WTC11 (cell line): Measurements from ENCODE around the gene AOAH. TPM values are rescaled to one million over a fixed set of nuclear protein-coding genes. Genes with fewer than 3 reads are reported as not detected.

Source experiments
- ATAC-seq: fragments of 200-7000 bp; cut with Tn5 transposase; 2 replicates; pipeline ENCODE4 v1.10.0; 2021; ENCODE audit warnings: mild to moderate bottlenecking, moderate library complexity
- CTCF ChIA-PET: fragments of 300-600 bp; sonication (Branson Sonifier 250); formaldehyde crosslinking; loops from one replicate; lab custom pipeline; 2021; ENCODE audit warnings: antibody characterized with exemption; lab: Charles Lee
- POLR2A ChIA-PET: fragments of 350-600 bp; sonication (Branson Sonifier 250); formaldehyde crosslinking; loops from one replicate; lab custom pipeline; 2021; ENCODE audit warnings: antibody characterized with exemption; lab: Charles Lee
- DNase-seq: peaks from one replicate; pipeline ENCODE4 v3.0.0; 2021; ENCODE audit warnings: low spot score
- H3K27ac Mint-ChIP-seq: 2 replicates; pipeline ENCODE4 v1.8.0; 2021; ENCODE audit warnings: mixed read lengths
- H3K27me3 Mint-ChIP-seq: 2 replicates; pipeline ENCODE4 v1.8.0; 2021; ENCODE audit warnings: low read depth, mild to moderate bottlenecking, moderate library complexity, mixed read lengths
- H3K36me3 Mint-ChIP-seq: 2 replicates; pipeline ENCODE4 v1.8.0; 2021; ENCODE audit warnings: mixed read lengths
- H3K4me1 Mint-ChIP-seq: 2 replicates; pipeline ENCODE4 v1.8.0; 2022; ENCODE audit warnings: mixed read lengths
- H3K4me3 Mint-ChIP-seq: 2 replicates; pipeline ENCODE4 v1.8.0; 2021; ENCODE audit warnings: mild to moderate bottlenecking, moderate library complexity, mixed read lengths
- H3K9me3 Mint-ChIP-seq: 2 replicates; pipeline ENCODE4 v1.8.0; 2021; ENCODE audit warnings: mixed read lengths
- ATF2 ChIP-seq: sonication (generic); formaldehyde crosslinking; IDR thresholded peaks from 2 replicates; pipeline ENCODE4 v1.8.1; 2022; ENCODE audit warnings: low read depth, missing genetic modification reagents, borderline replicate concordance
- ESRRA ChIP-seq: sonication (generic); formaldehyde crosslinking; IDR thresholded peaks from 2 replicates; pipeline ENCODE4 v1.8.1; 2022; ENCODE audit warnings: mild to moderate bottlenecking, missing genetic modification reagents, borderline replicate concordance
- IRF1 ChIP-seq: sonication (generic); formaldehyde crosslinking; IDR thresholded peaks from 2 replicates; pipeline ENCODE4 v1.8.0; 2023; ENCODE audit warnings: missing genetic modification reagents
- MXD4 ChIP-seq: fragments of 250-450 bp; sonication (Bioruptor Pico); IDR thresholded peaks from 2 replicates; pipeline ENCODE4 v1.8.0; 2021; ENCODE audit warnings: mild to moderate bottlenecking, moderate library complexity, borderline replicate concordance
- NFATC4 ChIP-seq: fragments of 250-450 bp; sonication (Bioruptor Pico); IDR thresholded peaks from 2 replicates; pipeline ENCODE4 v1.9.0; 2021; ENCODE audit warnings: mild to moderate bottlenecking
- NFYB ChIP-seq: sonication (generic); formaldehyde crosslinking; conservative IDR thresholded peaks from 2 replicates; pipeline ENCODE4 v1.8.0; 2022; ENCODE audit warnings: low read depth, missing genetic modification reagents
- NR2C2 ChIP-seq: sonication (generic); formaldehyde crosslinking; IDR thresholded peaks from 2 replicates; pipeline ENCODE4 v1.8.0; 2022; ENCODE audit warnings: mild to moderate bottlenecking, missing genetic modification reagents
- PRDM15 ChIP-seq: sonication (generic); formaldehyde crosslinking; IDR thresholded peaks from 2 replicates; pipeline ENCODE4 v1.8.0; 2022; ENCODE audit warnings: missing genetic modification reagents
- SMAD3 ChIP-seq: sonication (generic); formaldehyde crosslinking; IDR thresholded peaks from 2 replicates; pipeline ENCODE4 v1.8.0; 2022; ENCODE audit warnings: missing genetic modification reagents, mild to moderate bottlenecking, borderline replicate concordance
- TEAD1 ChIP-seq: sonication (generic); formaldehyde crosslinking; IDR thresholded peaks from 2 replicates; pipeline ENCODE4 v1.8.0; 2022; ENCODE audit warnings: mild to moderate bottlenecking, missing genetic modification reagents
- TEAD4 ChIP-seq: sonication (generic); formaldehyde crosslinking; IDR thresholded peaks from 2 replicates; pipeline ENCODE4 v1.8.0; 2022; ENCODE audit warnings: mild to moderate bottlenecking, missing genetic modification reagents
- ZNF219 ChIP-seq: sonication (generic); formaldehyde crosslinking; IDR thresholded peaks from 2 replicates; pipeline ENCODE4 v1.8.0; 2023; ENCODE audit warnings: missing genetic modification reagents, mild to moderate bottlenecking, borderline replicate concordance
- ZNF232 ChIP-seq: sonication (generic); formaldehyde crosslinking; IDR thresholded peaks from 2 replicates; pipeline ENCODE4 v1.8.0; 2022; ENCODE audit warnings: mild to moderate bottlenecking, missing genetic modification reagents
- ZNF281 ChIP-seq: sonication (generic); formaldehyde crosslinking; IDR thresholded peaks from 2 replicates; pipeline ENCODE4 v1.8.0; 2023; ENCODE audit warnings: mild to moderate bottlenecking, missing genetic modification reagents
- ZNF425 ChIP-seq: fragments of 250-450 bp; sonication (Bioruptor Pico); conservative IDR thresholded peaks from 2 replicates; pipeline ENCODE4 v1.9.0; 2021; ENCODE audit warnings: mild to moderate bottlenecking
- total RNA-seq: library from RNA; stranded (reverse); gene quantifications from 3 replicates; pipeline ENCODE4 v1.2.3, GENCODE V29; 2021
- TF ChIP-seq, protein P1 (sequence below): sonication (generic); formaldehyde crosslinking; IDR thresholded peaks from 2 replicates; pipeline ENCODE4 v1.8.1; 2022; ENCODE audit warnings: missing genetic modification reagents, borderline replicate concordance
- TF ChIP-seq, protein P2 (sequence below): sonication (generic); formaldehyde crosslinking; conservative IDR thresholded peaks from 2 replicates; pipeline ENCODE4 v1.8.1; 2022; ENCODE audit warnings: mild to moderate bottlenecking, missing genetic modification reagents
- TF ChIP-seq, protein P3 (sequence below): sonication (generic); formaldehyde crosslinking; IDR thresholded peaks from 2 replicates; pipeline ENCODE4 v1.8.1; 2023; ENCODE audit warnings: mild to moderate bottlenecking, missing genetic modification reagents

AOAH gene
- total RNA-seq, 1 experiment from 2014 or later: 0.31 TPM

- TF ChIP-seq ESRRA (CRISPR knock-in tag): no peak
- no peak for TF ChIP-seq ATF2 (CRISPR knock-in tag)
Observed at GRCh38 chr7:36724996-36725395, 702 bp upstream of the AOAH start (continued).

DNA sequence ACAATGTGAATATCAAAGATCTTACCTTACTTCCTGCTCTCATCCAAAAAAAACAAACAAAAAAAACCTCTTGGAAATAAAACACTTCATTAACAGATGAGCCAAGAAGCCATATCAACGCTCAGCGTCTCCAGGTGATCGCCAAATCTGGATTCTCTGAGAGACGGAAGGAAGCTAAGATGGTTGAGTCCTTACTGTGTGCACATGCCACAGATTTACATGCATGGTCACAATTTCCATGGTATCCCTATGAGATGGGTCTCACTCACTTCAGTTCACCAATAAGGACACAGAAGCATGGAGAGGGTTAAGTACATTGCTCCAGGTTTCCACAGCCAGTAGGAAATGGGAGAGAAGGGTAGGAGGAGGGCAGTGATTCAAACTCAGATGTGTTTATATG lies 1.0 kb downstream of the AOAH start:
- POLR2A ChIA-PET: no interaction called here
- H3K27me3 Mint-ChIP-seq: no peaks in the 10 kb centered on the region
- no peak overlapping the region for H3K27ac Mint-ChIP-seq
- H3K4me3 Mint-ChIP-seq: no peak overlapping the region
- no peaks in the 10 kb centered on the region for H3K36me3 Mint-ChIP-seq
- CTCF ChIA-PET: no interaction called here
- DNase-seq (no peak), ATAC-seq (no peak)
- H3K4me1 Mint-ChIP-seq: no peaks in the 10 kb centered on the region
- no peaks in the 10 kb centered on the region for H3K9me3 Mint-ChIP-seq
- no peak for TF ChIP-seq NFYB (CRISPR knock-in tag)
- no peak for TF ChIP-seq TEAD4 (CRISPR knock-in tag)
- TF ChIP-seq, protein P1, sequence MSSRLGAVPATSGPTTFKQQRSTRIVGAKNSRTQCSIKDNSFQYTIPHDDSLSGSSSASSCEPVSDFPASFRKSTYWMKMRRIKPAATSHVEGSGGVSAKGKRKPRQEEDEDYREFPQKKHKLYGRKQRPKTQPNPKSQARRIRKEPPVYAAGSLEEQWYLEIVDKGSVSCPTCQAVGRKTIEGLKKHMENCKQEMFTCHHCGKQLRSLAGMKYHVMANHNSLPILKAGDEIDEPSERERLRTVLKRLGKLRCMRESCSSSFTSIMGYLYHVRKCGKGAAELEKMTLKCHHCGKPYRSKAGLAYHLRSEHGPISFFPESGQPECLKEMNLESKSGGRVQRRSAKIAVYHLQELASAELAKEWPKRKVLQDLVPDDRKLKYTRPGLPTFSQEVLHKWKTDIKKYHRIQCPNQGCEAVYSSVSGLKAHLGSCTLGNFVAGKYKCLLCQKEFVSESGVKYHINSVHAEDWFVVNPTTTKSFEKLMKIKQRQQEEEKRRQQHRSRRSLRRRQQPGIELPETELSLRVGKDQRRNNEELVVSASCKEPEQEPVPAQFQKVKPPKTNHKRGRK (CRISPR knock-in tag): no peak
- TF ChIP-seq PRDM15: no peak
- TF ChIP-seq, protein P2, sequence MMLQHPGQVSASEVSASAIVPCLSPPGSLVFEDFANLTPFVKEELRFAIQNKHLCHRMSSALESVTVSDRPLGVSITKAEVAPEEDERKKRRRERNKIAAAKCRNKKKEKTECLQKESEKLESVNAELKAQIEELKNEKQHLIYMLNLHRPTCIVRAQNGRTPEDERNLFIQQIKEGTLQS (CRISPR knock-in tag): no peak
- no peak for TF ChIP-seq ZNF425 (CRISPR knock-in tag)

DNA sequence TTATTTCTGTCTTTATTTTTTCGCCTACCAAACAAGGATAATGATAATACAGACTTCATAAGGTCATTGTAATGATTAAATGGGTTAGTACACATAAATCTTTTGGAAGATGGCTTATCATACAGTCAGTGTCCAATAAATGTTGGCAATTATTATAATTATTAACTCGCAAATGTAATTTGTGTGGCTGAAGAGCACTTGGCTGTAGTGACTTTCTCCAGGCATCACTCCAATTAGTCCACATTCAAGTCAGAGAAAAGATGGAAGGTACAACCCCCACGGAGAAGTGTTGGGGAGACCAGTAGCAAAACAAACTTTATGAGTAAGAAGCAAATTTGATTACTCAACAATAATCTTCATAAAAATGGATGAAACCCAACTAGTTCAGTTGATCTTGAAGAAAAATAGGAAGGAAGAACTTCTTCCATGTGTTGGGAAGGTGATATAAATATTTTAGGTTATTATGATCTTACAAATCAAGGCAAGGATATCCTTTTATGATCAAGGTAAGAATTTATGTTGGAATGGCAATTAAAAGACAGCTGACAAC lies 5.1 kb downstream of the AOAH start:
- Mint-ChIP-seq H3K36me3 (no peaks in the 10 kb centered on the region), H3K27ac (no peak overlapping the region), H3K9me3 (no peaks in the 10 kb centered on the region), H3K4me3 (no peak overlapping the region), H3K4me1 (no peaks in the 10 kb centered on the region), H3K27me3 (no peaks in the 10 kb centered on the region)
- CTCF ChIA-PET: no interaction called here
- DNase-seq (no peak), ATAC-seq (no peak)
- POLR2A ChIA-PET: no interaction called here
- no peak for TF ChIP-seq ZNF281
- no peak for TF ChIP-seq SMAD3 (CRISPR knock-in tag)
- no peak for TF ChIP-seq IRF1 (CRISPR knock-in tag)
- TF ChIP-seq NR2C2 (CRISPR knock-in tag): no peak
- no peak for TF ChIP-seq NFATC4 (CRISPR knock-in tag)
- no peak for TF ChIP-seq ZNF219 (CRISPR knock-in tag)
- TF ChIP-seq ZNF232 (CRISPR knock-in tag): no peak
- TF ChIP-seq, protein P3, sequence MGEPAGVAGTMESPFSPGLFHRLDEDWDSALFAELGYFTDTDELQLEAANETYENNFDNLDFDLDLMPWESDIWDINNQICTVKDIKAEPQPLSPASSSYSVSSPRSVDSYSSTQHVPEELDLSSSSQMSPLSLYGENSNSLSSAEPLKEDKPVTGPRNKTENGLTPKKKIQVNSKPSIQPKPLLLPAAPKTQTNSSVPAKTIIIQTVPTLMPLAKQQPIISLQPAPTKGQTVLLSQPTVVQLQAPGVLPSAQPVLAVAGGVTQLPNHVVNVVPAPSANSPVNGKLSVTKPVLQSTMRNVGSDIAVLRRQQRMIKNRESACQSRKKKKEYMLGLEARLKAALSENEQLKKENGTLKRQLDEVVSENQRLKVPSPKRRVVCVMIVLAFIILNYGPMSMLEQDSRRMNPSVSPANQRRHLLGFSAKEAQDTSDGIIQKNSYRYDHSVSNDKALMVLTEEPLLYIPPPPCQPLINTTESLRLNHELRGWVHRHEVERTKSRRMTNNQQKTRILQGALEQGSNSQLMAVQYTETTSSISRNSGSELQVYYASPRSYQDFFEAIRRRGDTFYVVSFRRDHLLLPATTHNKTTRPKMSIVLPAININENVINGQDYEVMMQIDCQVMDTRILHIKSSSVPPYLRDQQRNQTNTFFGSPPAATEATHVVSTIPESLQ (CRISPR knock-in tag): no peak
- TF ChIP-seq TEAD1 (CRISPR knock-in tag): no peak
- no peak for TF ChIP-seq MXD4 (CRISPR knock-in tag)
